ENCODE results near the gene HSPA1A.

DNA sequence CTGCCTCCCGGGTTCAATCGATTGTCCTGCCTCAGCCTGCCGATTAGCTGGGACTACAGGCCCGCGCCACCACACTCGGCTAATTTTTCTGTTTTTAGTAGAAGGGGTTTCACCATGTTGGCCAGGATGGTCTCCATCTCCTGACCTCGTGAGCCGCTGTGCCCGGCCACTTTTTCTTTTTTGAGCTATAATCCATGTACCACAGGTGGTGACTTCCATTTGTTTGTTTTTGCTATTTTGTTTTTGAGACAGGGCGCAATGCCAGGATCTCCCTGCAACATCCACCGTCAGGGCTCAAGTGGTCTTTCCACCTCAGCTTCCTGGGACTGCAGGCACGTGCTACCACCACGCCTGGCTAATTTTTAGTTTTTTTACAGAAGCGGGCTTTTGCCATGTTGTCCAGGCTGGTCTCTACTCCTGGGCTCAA, 20.7 kb downstream of the HSPA1A start:
- TF ChIP-seq, protein P1, sequence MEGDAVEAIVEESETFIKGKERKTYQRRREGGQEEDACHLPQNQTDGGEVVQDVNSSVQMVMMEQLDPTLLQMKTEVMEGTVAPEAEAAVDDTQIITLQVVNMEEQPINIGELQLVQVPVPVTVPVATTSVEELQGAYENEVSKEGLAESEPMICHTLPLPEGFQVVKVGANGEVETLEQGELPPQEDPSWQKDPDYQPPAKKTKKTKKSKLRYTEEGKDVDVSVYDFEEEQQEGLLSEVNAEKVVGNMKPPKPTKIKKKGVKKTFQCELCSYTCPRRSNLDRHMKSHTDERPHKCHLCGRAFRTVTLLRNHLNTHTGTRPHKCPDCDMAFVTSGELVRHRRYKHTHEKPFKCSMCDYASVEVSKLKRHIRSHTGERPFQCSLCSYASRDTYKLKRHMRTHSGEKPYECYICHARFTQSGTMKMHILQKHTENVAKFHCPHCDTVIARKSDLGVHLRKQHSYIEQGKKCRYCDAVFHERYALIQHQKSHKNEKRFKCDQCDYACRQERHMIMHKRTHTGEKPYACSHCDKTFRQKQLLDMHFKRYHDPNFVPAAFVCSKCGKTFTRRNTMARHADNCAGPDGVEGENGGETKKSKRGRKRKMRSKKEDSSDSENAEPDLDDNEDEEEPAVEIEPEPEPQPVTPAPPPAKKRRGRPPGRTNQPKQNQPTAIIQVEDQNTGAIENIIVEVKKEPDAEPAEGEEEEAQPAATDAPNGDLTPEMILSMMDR (IDR thresholded peaks at IDR 0.05 in 4 of 5, conservative IDR thresholded peaks at IDR 0.05 in 1 of 5) = no peak
- no peak for TF ChIP-seq POLR2A (IDR thresholded peaks at IDR 0.05)

All from gastrocnemius medialis (tissue), 4 donors.